Hematopoietic multipotent progenitor cell treated with erythropoietin and hydrocortisone succinate and interleukin-3 and kit ligand, for 4 days (in vitro differentiated cells): ENCODE results near the gene NXPH1.

Experiments
- DNase-seq: peaks from one replicate; pipeline ENCODE4 v3.0.0-alpha.2; 2015

The NXPH1 gene

DNA sequence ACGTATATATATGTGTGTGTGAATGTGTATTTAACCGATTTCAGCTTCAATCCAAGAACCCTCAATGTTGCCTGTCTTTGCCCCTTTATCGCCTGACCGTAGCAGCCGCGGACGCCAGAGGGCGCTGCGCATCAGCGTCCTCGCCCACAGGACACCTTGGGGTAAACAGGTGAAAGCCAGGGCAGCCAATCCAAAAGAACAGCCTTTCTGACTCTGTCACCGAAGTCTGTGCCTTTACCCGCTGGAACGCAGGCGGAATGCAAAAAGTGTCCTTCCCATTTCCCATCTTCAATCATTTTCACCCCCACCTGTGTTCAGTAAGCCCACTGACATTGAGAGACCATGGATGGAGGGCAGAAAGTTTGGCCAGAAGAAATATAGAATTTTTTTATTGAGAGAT is 3.6 kb downstream of the NXPH1 start:
- DNase-seq = peak; percentile 56

DNA sequence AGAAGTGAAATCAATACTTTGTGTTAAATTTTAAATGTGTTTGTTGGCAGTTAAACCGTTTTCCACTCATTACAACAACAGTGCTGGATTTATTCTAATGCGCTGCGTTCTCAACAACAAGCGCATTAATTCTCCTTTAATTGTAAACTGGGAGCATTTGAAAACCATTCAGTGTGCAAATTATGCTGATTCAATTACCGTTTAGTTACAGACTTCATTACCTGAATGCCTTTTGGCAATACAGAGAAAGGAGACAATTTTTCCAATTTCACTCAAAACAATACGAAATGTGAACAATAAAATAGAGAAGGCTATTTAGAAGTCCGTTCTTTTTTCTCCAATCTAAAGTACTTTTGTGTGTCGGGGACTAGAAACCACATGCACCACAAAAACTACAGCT is 4.2 kb downstream of the NXPH1 start:
- no peak for DNase-seq

DNA sequence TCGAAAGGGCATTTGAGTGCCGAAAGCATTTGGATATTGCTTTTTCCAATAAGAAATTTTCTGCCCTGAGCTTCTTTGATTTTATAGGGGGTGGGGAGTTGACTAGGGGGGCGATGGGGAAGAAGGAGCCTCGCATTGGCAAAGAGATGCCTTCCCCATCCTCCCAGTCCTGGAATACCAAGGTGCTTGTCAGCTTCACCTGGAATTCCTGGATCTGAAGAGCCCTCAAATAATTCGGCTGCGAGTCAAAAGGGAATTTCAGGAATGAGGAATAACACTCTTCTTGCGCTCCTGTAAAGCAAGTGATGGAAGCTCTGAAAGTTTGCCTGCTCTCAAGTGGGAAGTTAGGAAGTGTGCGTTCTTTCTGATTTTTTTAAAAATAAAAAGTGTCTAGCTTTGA is 7.3 kb downstream of the NXPH1 start:
- no peak for DNase-seq

DNA sequence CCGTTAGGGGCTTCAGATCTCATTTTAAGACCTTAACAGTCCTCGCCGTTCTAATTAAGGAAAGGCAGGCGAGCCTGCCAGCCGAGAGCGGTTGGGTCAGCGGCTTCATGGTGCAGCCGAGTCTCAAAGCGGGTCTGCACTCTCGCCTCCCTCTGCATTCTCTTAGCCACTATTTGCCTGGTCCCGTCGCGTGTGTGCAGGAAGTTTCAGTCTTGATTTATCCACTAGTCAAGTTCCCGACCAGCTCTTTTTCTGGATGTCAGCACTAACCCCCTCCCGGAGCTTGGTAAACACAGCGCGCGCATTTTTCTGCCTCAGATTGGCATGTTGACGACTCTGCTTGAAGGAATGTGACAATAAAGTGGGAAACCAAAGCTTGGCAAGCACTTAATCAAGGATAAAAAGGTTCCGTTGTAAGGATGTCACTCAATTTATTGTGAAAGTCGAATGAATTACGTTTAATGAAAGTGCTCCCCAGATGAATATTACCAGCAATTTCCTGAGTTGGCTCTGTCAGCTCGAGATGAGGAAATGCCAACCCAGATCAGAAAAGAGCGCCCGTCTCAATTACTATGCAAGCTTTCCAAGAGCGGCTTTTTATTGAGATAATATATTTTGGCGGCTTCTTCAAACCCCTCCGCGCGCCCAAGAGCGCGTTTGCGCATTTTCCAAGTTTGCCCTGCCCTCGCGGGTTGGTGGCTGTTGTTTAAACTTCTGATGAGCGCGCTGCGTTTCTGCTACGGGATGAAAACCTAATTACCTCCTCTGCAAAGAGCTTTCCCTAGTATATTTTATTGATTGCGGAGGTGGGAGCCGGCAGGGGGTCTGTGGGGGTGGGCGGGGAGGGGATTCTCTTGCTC is 7.9 kb downstream of the NXPH1 start:
- DNase-seq = no peak

DNA sequence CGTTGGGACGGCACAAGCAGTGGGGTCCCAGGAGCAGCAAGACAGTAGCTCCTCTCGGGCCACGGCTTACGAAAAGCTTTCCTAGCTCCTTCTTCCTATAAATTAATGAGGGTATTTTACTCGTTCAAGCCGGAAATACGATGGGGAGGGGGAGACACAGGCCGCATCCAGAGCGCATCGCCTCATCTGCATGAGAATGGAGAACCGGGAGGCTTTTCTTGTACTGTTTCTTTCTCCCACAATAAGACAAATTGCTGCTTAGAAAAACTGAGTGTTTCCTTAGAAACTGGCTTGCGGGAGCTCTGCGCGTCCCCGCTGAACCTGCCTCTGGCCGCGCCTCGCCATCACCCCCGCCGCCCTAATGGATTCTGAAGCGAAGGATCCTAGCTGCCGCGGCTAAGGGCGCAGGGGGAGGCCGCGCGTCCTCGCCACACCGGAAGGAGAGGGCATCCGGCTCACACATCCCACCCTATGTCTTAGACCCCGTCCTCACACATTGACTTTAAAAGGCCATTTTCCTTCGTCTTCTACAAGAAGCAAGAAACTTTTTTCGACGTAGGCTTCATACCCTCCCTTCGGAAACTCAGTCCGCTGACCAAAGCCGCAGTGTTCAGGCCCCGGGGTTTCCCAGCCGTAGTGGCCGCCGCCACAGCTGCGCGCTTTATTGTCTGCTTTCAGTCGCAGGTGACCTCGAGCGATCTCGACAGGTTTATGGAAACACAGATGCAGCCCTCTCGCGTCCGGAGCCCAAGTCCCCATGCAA is 8.8 kb downstream of the NXPH1 start:
- no peak for DNase-seq

DNA sequence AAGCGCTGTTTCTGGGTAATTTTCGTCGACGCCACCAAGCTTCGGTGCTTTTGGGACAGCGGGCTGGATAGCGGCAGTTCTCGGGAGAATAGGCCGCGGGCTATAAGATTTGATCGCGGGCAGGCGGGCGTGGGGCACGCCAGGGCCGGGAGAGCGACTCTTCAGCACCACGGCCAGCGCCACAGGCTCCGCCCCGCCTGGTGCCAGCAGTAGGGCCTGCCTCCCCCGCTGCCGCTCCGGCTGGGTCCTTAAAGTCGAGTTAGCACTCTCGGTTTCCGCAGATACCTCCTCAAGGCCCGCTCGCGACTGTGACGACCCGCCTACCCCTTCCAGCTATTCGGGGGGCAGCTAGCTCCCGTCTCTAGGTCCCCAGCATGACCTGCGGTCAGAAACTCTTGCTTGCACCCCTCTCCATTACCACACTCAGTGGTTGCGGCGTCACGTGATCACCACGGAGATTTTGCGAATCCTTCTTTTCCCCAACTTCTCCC is 9.4 kb downstream of the NXPH1 start:
- DNase-seq = peak; percentile 91

DNA sequence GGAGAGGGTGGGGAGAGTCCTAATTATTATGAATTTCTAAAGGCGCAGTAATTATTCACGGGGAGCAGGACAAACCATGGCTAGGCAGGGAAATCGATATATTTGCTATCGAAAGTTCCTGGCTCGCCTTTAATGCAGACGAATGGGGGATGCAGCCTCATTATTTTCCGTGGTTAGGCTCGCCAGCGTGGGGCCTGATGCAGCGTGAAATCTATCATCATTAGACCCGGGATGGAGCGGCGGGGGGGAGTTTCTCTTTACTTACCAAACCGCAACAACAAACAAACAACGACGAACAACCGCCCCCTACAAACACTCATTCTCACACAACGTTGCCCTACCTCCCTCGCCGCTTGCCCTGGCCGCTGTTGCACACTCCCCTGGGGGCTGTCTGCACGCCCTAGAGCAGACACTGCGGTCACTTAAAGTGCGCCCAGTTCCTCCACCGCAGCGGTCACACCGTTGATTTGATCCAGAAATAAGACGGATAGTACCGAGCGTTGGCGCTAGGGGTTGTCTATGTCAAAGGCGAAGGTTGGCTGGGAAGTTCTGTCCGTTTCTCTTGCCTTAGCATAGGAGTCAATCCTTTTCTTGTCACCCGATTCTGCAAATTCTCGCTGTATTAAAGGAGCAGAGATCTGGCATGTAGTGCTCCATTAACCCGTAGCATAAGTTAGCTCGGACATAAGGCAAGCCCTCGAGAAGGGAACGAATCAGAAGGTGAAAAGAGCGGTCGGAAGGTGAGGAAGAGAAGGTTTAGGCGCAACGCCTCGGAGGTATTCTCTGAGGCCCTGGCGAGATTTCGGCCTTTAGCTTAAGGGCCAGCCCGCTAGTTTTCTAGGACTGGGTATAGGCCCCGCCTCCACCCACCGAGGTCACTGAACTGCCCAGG is 10.4 kb downstream of the NXPH1 start:
- DNase-seq = peak; percentile 53

DNA sequence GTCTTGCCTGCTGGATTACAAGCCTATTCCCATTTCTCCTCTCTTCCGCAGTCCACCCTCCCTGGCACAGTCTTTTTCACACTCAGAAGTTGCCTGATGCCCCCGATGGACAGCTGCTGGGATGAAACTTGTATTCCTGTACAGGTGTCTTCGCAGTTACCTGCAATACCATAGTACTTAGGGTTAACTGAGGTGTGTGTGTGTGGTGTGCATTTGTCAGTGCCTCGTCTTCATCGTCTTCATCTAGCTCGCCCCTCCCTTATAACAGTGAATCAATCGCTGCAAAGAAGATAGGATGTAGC is 11.0 kb downstream of the NXPH1 start:
- no peak for DNase-seq

DNA sequence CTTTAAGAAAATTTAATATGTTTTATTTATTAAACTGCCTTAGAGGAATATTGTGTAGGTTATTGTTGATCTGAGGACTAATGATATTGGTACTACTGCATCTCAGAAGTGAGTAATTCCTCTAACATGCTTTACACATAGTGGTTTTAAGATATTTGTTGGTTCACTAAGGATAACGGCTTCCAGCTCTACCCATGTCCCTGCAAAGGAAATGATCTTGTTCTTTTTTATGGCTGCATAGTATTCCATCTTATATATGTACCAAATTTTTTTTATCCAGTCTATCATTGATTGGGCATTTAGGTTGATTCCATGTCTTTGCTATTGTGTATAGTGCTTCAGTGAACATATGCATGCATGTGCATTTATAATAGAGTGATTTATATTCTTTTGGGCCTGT is 20.1 kb downstream of the NXPH1 start:
- no peak for DNase-seq

DNA sequence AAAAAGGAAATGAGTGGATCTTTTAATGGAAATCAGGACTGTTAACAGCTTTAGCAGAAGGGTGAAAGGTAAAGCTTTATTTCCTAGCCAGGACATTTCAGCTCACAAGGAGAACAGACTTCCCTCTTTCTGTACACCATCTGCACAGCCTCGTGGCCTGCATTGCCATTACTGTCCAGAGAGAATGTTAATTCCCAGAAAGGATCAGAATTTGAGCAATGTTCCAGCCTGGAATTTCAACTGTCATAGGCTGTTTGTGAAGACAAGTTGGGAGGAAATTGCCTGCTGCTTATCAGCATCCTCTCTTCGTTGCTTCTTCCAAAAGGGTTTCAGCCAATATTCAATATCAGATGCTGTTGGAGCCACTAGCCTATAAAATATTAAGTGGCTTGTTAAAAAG is 22.0 kb downstream of the NXPH1 start:
- DNase-seq = no peak

DNA sequence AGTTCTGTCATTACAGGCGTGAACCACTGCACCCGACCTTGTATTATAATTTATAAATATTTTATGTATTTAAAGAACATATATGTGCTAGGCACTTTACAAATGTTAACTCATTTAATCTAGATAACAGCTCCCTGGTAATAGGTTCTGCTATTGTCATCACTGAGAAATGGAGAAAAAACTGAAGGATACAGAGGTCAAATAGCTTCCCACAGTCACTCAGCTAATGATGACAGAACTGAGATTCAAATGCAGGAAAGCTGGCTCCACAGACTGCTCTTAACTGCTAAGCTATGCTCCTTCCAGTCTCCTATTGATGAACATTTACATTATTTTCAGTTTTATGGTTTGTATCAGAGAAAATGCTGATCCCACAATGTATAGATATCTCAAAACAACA is 28.9 kb downstream of the NXPH1 start:
- DNase-seq = no peak

DNA sequence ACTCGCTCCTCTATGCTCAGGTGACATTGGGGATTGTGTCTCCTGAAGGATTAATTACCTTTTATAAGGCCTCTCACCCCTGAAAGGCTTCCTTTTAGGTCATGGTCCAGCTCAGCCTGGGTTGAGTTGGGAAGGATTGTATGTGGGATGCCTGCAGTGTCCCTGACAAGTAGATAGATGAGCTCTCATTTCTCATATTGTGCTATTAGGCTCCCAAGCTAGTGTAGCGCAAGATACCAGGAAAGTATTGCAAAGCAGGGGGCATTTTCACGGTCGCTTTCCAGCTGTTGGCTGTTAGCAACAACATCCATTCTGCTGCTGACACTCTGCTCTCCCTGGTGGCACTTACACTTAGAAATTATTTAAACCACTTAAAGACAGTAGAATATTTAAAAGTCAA is 31.9 kb downstream of the NXPH1 start:
- no peak for DNase-seq

DNA sequence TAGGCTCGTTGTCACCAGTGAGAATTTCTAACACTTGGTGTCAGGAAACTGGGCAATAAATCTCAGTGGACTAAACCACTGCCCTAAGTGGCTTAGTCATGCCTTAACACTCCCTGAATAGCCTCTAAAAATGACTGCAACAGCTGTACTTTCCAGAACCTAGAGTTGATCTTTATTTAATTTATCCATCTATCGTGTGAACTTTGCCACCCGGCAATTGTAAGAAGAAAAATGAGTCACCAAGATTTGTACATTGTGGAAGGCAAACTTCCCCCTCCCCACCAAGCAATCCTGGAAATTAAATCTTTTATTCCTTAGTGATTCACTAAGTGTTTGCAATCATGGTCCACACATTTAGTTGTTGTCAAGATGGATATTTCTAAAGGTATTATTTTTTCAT is 47.1 kb downstream of the NXPH1 start:
- no peak for DNase-seq

DNA sequence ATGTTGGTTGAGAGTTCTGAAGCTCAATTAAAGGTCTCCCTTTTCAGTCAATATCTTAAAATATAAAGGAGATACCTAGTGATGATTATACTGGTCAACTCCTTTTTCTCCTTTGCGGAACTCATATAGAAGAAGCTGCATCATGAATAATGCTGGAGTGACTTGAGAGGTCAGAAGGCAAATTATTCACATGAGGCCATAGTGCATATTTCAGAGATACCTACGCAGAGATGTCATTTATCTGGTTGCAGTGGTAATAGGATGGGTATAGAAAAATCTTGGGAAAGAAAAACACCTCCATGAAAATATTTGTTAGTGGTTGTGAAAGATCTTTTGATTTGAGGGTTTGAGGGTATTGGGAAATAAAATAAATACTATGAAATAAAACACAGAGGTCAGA is 47.7 kb downstream of the NXPH1 start:
- DNase-seq = no peak

DNA sequence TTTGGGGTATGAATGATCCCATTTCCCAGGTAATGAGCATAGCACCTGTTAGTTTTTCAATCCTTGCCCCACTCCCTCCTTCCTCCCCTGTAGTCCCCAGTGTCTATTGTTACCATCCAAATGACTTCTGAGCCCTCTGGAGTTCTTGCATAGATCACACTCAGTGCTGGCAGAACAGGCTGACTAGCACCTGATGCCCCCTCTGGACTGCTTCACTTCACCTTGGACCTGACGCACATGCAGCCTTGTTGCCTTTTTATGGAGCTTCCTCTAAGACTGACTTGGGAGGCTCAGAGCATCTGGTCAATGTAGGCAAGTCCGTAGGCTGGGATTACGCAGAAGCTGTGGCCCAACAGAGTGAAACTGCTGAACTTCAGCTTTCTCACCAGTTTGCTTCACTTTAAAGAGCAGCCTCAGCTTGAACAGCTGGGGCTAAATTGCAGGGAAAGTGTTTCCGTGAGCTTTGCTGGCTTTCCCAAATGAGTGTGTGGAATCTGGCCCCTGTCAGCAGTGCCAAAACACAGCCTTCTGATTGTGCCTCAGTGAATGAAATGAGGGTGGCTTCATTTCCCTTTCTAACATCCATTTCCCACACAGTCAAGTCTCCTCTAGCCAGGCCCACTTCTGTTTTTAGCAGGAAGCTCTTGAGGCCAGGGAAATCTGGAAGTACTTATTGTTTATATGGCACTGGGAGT is 48.5 kb downstream of the NXPH1 start:
- DNase-seq = no peak

DNA sequence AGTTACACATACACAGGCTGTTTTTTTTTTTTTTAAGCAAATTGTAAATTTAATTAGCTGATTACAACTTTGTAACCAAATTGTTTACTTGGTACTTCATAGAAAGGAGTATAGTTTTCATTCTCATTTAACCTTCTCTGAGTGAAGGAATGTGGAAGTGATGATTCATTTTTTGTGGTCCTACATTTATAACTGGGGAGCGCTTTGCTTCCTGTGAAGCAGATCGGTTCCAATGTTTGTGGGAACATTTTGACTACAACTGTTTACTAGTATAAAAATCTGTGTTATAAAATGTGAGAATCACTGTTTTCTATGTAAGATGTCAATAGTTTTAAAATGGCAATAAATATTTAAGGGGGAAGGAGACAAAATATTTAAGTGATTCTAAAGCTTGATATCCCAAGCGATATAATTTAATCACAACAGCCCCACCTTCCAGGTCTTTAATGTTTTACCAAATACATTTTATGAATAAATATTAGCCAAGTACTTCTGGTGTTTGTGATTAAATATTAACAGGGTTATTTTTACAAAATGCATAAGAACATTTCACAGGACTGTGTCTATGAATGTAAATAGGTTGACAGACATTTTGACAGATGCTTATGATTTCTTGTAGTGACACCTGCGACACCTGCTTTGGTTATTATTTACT is 57.1 kb downstream of the NXPH1 start:
- DNase-seq = no peak

DNA sequence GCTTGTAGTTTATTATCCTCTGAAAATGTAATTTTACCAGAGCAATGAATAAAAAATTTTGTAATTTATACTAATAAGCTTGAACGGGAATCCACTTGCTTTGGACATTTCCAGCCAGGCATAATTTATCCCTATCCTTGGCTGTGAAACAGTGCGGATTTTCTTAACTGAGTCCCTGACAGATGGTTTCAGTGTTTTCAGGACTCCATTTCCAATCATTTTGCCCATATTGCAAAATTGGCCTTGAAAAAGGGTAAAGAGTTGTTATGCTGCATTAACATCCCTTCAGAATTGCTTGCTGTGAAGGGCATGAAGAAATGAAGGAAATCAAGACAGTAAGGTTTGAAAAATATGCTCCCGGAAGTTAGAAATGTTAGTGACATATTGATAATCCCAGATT is 57.7 kb downstream of the NXPH1 start:
- DNase-seq = no peak

DNA sequence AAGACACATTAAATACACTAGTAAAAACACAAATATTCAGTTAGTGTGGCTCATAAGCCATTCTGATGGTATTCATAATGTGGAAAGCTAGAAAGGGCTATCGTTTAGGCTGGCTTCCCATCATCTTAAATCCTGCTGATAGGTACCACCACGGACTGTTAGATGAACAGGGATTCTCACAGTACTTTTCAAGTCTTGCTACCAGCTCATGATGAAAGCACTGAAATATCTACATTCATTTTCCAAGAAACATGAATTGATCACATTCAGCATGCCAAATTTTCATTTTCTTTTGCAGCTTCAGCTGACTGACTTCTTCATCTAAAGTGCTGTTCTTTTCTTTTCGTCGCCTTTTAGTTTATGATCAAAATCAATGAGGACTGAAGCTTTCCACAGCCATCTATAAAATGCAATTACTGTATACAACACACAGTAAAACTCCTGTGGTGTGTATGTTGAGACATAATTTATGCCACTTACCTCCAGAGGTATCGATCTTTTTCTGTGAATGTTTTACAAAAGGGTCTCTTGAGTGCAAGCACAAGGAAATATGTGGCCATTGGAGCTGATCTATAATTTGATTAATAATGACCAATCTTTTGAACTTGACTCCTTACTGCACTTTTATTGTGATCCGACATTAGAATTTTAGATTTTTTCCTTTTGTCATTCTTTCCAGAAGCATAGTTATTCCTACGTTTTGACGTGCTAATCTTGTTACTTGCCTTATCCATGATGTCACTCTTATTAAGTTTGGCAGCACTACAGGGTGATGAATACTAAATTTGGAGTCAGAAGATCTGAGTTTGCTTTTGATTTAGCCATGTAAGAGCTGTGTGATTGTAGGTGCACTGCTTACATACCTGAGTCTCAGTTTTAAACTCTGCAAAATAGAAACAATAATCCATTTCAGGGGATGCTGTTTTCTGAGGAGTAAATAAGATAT is 58.4 kb downstream of the NXPH1 start:
- DNase-seq = no peak

DNA sequence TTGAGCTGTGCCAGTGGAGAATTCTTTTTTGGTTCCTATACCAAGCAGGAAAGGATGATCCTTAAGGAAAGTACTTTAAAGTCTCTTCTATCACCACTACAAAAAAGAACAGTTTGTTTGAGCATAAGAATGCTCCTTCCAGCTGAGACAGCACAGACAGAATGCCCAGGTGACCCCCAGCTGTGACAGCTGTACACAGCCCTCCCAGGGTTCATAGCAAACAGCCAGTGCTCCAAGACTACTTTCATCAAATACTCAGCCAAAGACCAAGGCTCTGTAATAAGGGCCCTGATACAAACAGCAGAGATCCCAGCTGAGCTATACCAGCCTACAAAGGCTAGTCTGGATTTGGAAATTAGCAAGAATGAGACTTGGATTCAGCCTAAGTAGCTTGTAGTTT is 65.7 kb downstream of the NXPH1 start:
- no peak for DNase-seq

DNA sequence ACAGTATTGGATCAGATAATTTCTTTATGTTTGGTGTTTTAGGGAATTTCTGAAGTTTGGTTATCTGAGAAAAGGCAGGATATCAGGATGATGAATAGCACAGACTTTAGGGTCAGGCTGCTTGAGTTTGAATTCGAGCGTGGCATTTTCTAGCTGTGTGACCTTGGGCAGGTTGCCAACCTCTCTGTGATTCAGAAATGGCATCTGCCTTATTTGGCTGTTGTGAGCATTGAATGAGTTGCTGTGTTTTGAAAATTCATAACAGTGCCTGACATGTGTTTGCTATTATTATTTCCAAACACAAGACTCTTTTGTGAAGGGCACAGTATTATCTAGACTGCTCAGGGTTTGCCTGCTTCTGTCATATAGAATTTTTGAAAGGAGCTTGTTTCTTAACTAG is 66.9 kb downstream of the NXPH1 start:
- DNase-seq = no peak

DNA sequence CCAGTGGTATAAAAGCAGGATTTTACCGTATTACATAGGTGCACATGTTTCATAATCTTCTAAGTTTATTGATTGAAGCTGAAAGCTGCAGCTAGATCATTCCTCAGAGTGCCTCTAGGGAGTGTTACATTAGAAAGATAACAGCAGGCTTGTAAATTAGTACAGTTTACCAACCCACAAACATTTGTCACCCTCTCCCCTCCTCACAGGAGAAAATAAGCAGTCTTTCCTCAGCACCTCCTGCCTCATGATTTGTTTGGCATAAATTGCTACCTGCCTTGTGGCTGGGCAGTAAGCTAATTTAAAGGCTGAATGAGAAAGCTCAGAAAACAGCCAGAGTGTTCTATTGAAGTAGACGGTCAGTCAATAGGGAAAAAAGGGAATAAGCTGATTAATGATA is 74.2 kb downstream of the NXPH1 start:
- DNase-seq = no peak
